BJ (cell line): Measurements from ENCODE around the gene TMEFF2. TPM values are rescaled to one million over a fixed set of nuclear protein-coding genes. Genes with fewer than 3 reads are reported as not detected.

Experiments
- CTCF ChIA-PET: fragments of 350-600 bp; formaldehyde crosslinking; extraction: SDS; loops from one replicate; lab custom pipeline; 2021; ENCODE audit warnings: antibody characterized with exemption, inconsistent platforms; lab: Yijun Ruan, JAX
- POLR2A ChIA-PET: fragments of 300-600 bp; sonication (Branson Sonifier 250); formaldehyde crosslinking; extraction: SDS; loops from one replicate; lab custom pipeline; 2021; ENCODE audit warnings: antibody characterized with exemption; lab: Charles Lee
- DNase-seq: peaks from one replicate; pipeline ENCODE4 v3.0.0-alpha.2; 2011; ENCODE audit warnings: low read depth
- H3K27me3 ChIP-seq: 2 replicates; pipeline ENCODE4 v1.6.0; 2011; ENCODE audit warnings: low read length; ENCODE audit not compliant: control insufficient read depth, insufficient read depth
- H3K36me3 ChIP-seq: 2 replicates; pipeline ENCODE4 v1.5.1; 2011; ENCODE audit warnings: low read length; ENCODE audit not compliant: control insufficient read depth, insufficient read depth
- H3K4me3 ChIP-seq: 2 replicates; pipeline ENCODE4 v1.5.1; 2011; ENCODE audit warnings: low read depth, mild to moderate bottlenecking, control low read depth, low read length
- polyA plus RNA-seq: library from polyadenylated mRNA; depleted of rRNA; stranded (reverse); fragments of >200 nt; gene quantifications from 2 replicates; pipeline ENCODE4 v1.2.3, GENCODE V29; 2011
- TF ChIP-seq, protein P1 (sequence below): IDR thresholded peaks from 2 replicates; pipeline ENCODE4 v1.5.1; 2011; ENCODE audit warnings: low read depth, mild to moderate bottlenecking, control low read depth, inconsistent platforms, low read length, moderate library complexity; ENCODE audit not compliant: insufficient read depth

The TMEFF2 gene
- polyA plus RNA-seq, 1 experiment, result 0.33 TPM

DNA sequence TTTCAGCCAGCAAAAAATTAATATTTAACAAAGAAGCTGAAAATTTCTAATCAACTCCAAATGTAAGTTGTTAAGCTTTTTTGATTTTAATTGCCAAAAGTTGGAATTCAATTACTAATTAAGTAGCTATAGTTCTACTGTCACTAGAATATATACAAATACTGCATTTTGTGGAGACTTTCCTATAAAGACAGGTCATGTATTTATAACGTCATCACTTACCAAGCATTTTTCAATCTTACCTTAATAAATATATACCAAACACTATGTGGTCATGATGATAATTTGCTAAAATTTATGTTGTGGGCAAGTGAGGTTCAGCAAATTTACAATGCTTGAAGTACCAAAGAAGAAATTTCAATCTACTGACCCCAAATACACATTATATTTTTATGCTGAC, 24.2 kb upstream of the TMEFF2 start:
- H3K36me3 ChIP-seq, result no peaks in the 10 kb centered on the region
- H3K4me3 ChIP-seq, result no peak overlapping the region
- TF ChIP-seq, protein P1, sequence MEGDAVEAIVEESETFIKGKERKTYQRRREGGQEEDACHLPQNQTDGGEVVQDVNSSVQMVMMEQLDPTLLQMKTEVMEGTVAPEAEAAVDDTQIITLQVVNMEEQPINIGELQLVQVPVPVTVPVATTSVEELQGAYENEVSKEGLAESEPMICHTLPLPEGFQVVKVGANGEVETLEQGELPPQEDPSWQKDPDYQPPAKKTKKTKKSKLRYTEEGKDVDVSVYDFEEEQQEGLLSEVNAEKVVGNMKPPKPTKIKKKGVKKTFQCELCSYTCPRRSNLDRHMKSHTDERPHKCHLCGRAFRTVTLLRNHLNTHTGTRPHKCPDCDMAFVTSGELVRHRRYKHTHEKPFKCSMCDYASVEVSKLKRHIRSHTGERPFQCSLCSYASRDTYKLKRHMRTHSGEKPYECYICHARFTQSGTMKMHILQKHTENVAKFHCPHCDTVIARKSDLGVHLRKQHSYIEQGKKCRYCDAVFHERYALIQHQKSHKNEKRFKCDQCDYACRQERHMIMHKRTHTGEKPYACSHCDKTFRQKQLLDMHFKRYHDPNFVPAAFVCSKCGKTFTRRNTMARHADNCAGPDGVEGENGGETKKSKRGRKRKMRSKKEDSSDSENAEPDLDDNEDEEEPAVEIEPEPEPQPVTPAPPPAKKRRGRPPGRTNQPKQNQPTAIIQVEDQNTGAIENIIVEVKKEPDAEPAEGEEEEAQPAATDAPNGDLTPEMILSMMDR, result no peak
- ChIA-PET CTCF (no interaction called here), POLR2A (no interaction called here)
- DNase-seq, result no peak
- H3K27me3 ChIP-seq, result no peaks in the 10 kb centered on the region

DNA sequence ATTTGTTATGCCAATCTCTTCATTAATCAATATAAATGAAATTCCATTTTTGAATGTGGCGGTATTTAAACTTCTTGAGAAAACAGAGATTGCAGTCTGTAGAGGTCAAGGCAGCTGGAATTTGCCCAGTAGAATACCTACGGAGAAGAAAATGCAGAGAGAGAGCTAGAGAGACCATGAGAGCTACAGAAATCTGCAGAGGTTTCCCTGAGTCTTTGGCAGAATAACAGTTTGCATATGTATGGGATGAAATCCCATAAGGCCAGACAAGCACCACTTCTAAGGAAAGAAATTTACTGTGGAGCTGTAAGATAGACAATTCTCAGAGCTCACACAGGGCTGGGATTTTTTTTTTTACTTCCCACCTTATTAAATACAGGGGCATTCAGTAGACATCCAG, 23.6 kb upstream of the TMEFF2 start:
- CTCF ChIA-PET, result interaction anchor here (0.6 kb wide), 1 partner anchor 377 kb away, joined by 3 read pairs; no protein-coding TSS in a partner anchor
- H3K36me3 ChIP-seq, result no peaks in the 10 kb centered on the region
- TF ChIP-seq, protein P1, result no peak
- POLR2A ChIA-PET, result no interaction called here
- DNase-seq, result no peak
- no peaks in the 10 kb centered on the region for H3K27me3 ChIP-seq
- H3K4me3 ChIP-seq, result no peak overlapping the region

DNA sequence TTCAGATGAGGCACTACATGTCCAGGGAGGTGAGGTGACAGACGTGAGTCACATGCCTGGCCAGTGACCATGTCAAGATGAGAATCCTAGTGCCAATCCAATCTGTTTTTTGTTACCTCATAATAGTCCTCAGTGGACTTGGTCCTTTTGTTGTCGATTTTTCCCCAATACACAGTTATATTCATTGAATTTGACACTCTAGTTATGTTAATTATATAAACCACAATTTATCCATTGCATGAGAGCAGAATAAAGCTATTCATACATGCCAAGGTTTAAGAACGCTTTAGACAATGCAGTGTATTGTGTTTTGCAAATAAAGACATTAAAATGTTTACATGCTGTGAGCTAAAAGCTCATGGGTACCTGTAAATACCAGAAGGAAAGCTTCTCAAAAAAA, 21.6 kb upstream of the TMEFF2 start:
- no peak for DNase-seq
- TF ChIP-seq, protein P1, result no peak
- Histone ChIP-seq H3K4me3 (no peak overlapping the region), H3K36me3 (no peaks in the 10 kb centered on the region), H3K27me3 (no peaks in the 10 kb centered on the region)
- CTCF ChIA-PET, result no interaction called here
- POLR2A ChIA-PET, result no interaction called here

DNA sequence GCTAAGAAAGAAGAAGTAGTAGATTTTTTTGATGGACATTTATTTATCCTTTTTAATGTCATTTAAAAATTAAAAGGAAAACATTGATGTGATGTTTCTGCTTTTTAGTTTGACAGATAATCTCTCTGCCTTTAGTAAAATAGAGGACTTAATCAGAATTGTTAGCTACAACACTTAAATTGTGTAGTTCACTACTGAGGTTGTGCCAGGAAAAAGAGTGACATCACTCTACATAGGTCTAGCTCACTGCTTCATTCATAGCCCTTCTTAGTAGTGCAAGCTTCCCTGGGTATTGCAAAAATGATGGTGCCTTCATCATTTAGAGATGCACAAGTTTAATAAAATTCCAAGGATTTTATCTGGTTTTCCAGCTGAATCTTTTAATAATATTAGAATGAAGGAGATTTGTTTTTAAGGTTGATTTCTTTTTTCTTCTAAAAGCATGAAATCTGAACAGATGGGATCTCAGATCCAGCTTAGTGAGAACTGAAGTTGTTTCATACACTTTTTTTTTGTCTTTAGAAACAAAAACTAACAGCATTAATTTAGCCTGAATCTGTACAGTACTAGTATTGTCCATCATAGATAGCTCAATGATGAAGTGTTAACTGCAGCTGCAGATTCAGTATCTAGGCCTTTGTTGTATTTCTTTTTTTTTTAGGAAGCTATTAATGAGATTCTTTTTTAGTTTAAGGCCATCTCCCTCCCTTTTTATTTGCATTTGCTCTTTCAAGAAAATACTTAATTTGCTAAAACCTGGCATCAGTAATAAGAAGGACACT, 20.6 kb upstream of the TMEFF2 start:
- no peak for DNase-seq
- POLR2A ChIA-PET, result no interaction called here
- Histone ChIP-seq H3K27me3 (no peaks in the 10 kb centered on the region), H3K36me3 (no peaks in the 10 kb centered on the region), H3K4me3 (no peak overlapping the region)
- CTCF ChIA-PET, result interaction anchor here (1.1 kb wide), 1 partner anchor 8 kb away, joined by 3 read pairs; no protein-coding TSS in a partner anchor
- TF ChIP-seq, protein P1, result no peak

DNA sequence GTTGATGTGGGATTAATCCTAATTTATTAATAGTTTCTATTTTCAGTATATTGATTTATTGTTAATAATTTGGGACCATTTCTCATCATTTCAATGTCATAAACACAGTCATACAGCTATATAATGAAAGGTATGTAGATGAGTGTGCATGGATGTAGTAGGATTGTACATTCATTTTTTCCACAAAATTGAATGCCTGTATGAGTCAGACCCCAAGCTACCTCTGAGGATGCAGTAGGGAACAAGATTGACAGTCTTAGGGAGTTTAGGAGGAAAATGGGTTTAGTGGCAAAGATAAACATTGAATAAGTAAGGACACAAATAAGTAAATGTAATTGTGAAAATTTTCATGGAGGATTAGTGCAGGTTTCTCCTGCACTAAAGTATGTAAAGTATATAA, 14.1 kb upstream of the TMEFF2 start:
- ChIA-PET CTCF (interaction anchor here (0.8 to 1.2 kb wide), 2 partner anchors 9 to 47 kb away, joined by 3 read pairs; no protein-coding TSS in a partner anchor), POLR2A (no interaction called here)
- no peak for DNase-seq
- no peaks in the 10 kb centered on the region for H3K36me3 ChIP-seq
- no peak overlapping the region for H3K4me3 ChIP-seq
- no peaks in the 10 kb centered on the region for H3K27me3 ChIP-seq
- TF ChIP-seq, protein P1, result no peak
